ENCODE data around the gene QSER1.
"Not testable (repeated sequence)": the region's sequence is repeated elsewhere in the genome, so short reads cannot be mapped to it uniquely, and the experiment has no call there.

QSER1 gene

DNA sequence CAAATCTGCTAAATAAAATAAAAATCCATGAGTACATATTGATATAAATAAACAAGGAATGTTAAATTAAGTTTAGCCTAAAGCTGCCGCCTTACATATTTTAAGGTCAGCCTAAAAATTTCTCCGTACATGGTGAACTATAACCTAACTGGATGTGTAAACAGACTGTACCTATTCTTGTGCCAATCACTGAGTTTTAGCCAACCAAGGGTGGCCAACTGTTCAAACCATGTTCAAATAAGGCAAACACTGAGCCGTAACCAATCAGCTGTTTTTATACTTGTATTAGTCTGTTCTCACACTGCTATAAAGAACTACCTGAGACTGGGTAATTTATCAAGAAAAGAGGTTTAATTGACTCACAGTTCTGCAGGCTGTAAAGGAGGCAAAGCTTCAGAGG is 8.6 kb upstream of the QSER1 start:
- Mint-ChIP-seq H3K4me3 (no peak overlapping the region), H3K9me3 (no peaks in the 10 kb centered on the region), H3K27me3 (no peaks in the 10 kb centered on the region), H3K4me1 (no peaks in the 10 kb centered on the region), H3K27ac (no peak overlapping the region), H3K36me3 (ENCODE audit: low read depth) (no peaks in the 10 kb centered on the region)
- DNase-seq = no peak
- no peak for ATAC-seq

DNA sequence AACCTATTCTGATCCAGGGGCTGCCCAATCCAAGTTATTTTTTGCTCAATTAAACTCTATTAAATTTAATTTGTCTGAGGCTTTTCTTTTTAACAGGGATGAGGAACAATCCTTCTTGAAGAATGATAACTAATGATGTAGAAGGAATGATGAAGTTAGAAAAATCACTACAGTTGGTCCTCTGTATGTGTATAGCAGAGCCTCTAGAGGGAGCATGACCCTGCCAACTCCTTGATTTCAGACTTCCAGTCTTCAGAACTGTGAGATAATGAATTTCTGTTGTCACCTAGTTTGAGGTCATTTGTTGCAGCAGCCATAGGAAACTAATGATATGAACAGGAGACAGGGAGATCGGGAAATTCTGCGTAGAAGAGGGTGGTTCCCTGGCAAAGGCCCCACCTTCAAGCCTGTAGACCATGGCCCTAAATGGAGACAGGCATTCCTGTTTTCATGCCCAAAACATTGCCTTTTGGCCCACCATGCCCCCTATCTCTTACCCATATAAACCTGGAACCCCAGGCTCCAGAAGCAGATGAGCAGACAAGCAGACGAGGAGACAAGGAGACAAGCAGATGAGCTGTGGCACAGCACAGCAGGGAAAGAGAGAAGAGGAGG is 7.7 kb upstream of the QSER1 start:
- no peak for ATAC-seq

DNA sequence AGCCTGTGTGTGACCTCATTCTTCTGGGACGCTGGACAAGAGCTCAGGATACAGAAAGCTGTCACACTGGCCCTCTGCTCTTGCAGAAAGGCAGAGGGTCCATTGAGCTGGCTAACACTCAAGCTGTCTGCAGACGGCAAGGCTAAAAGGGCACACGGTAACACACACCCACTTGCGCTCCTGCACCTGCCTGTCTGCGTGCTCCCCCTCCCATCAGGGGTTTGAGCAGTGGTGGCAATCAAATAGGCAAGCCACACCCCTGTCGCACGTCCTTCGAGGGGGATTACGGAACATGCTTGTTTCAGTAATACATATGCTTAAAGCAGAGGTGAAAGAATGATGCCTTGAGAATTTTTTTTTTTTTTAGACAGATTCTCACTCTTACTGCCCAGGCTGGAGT is 7.1 kb upstream of the QSER1 start:
- Mint-ChIP-seq H3K4me3 (no peak overlapping the region), H3K4me1 (no peaks in the 10 kb centered on the region), H3K27ac (no peak overlapping the region), H3K36me3 (ENCODE audit: low read depth) (no peaks in the 10 kb centered on the region), H3K27me3 (no peaks in the 10 kb centered on the region), H3K9me3 (no peaks in the 10 kb centered on the region)
- DNase-seq (no peak), ATAC-seq (no peak)

More for the DNA sequence above, 7.7 kb upstream of the QSER1 start:
- Mint-ChIP-seq H3K4me3 (no peak overlapping the region), H3K4me1 (no peaks in the 10 kb centered on the region), H3K9me3 (no peaks in the 10 kb centered on the region), H3K27ac (no peak overlapping the region), H3K36me3 (ENCODE audit: low read depth) (no peaks in the 10 kb centered on the region), H3K27me3 (no peaks in the 10 kb centered on the region)
- DNase-seq = no peak

DNA sequence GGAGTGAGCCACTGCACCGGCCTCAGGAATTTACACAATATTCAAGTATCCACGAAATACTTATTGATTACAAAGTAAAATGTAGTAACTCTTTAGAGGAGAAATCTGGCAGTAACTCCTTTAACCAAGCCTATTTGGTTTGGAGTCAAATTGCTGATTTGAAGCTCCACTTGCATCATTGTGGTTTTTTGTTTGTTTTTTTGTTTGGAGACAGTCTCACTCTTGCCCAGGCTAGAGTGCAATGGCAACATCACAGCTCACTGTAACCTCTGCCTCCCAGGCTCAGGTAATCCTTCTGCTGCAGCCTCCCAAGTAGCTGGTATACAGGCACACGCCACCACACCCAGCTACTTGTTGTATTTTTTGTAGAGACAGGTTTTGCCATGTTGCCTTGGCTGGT is 6.4 kb upstream of the QSER1 start:
- Mint-ChIP-seq H3K36me3 (ENCODE audit: low read depth) (no peaks in the 10 kb centered on the region), H3K27me3 (no peaks in the 10 kb centered on the region), H3K4me3 (no peak overlapping the region), H3K9me3 (no peaks in the 10 kb centered on the region), H3K4me1 (no peaks in the 10 kb centered on the region), H3K27ac (no peak overlapping the region)
- DNase-seq (no peak), ATAC-seq (no peak)

DNA sequence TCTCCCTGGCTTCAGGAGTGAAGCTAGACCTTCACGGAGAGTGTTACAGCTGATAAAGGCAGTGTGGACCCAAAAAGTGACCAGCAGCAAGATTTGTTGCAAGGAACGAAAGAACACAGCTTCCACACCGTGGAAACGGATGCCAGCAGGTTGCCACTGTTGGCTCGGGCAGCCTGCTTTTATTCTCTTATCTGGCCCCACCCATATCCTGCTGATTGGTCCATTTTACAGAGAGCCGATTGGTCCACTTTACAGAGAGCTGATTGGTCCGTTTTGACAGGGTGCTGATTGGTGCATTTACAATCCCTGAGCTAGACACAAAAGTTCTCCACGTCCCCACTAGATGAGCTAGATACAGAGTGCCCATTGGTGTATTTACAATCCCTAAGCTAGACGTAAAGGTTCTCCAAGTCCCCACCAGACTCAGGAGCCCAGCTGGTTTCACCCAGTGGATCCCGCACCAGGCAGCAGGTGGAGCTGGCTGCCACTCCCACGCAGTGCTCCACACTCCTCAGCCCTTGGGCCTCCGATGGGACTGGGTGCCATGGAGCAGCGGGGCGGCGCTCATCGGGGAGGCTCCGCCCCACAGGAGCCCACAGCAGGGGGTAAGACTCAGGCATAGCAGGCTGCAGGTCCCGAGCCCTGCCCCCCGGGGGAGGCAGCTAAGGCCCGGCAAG is 4.8 kb upstream of the QSER1 start:
- not testable (repeated sequence) for H3K4me1 Mint-ChIP-seq; H3K9me3 Mint-ChIP-seq; ATAC-seq; DNase-seq; H3K36me3 Mint-ChIP-seq (ENCODE audit: low read depth); H3K4me3 Mint-ChIP-seq; H3K27ac Mint-ChIP-seq; H3K27me3 Mint-ChIP-seq

DNA sequence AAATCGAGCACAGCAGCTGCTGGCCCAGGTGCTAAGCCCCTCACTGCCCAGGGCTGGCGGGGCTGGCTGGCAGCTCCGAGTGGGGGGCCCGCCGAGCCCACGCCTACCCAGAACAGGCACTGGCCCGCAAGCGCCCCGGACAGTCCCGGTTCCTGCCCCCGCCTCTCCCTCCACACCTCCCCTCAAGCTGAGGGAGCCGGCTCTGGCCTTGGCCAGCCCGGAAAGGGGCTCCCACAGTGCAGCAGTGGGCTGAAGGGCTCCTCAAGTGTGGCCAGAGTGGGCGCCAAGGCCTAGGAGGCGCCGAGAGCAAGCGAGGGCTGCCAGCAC is 4.3 kb upstream of the QSER1 start:
- DNase-seq; H3K27ac Mint-ChIP-seq; H3K36me3 Mint-ChIP-seq (ENCODE audit: low read depth); ATAC-seq; H3K27me3 Mint-ChIP-seq; H3K4me1 Mint-ChIP-seq; H3K9me3 Mint-ChIP-seq; H3K4me3 Mint-ChIP-seq: not testable (repeated sequence)

DNA sequence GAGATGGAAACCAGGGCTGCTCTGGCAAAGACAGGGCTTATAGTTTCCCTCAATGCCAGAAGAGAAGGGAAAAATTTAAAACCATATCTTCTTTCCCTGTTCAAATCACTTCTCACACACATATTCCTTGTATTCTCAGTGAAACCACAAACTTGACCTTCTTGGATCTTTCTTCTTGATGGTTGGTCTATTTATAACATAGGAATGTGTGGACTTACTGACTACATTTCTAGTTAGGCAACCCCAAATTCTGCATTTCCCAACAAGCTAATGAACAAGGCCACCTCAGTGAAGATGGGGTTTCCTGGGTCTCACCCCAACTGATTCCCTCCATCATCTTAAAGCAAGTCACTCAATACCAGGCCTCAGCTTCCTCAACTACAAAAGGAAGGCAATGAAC is 3.8 kb upstream of the QSER1 start:
- DNase-seq (no peak), ATAC-seq (no peak)
- Mint-ChIP-seq H3K9me3 (no peaks in the 10 kb centered on the region), H3K27me3 (no peaks in the 10 kb centered on the region), H3K4me1 (peaks cover 10% of the 10 kb centered on the region), H3K27ac (no peak overlapping the region), H3K36me3 (ENCODE audit: low read depth) (no peaks in the 10 kb centered on the region), H3K4me3 (no peak overlapping the region)

DNA sequence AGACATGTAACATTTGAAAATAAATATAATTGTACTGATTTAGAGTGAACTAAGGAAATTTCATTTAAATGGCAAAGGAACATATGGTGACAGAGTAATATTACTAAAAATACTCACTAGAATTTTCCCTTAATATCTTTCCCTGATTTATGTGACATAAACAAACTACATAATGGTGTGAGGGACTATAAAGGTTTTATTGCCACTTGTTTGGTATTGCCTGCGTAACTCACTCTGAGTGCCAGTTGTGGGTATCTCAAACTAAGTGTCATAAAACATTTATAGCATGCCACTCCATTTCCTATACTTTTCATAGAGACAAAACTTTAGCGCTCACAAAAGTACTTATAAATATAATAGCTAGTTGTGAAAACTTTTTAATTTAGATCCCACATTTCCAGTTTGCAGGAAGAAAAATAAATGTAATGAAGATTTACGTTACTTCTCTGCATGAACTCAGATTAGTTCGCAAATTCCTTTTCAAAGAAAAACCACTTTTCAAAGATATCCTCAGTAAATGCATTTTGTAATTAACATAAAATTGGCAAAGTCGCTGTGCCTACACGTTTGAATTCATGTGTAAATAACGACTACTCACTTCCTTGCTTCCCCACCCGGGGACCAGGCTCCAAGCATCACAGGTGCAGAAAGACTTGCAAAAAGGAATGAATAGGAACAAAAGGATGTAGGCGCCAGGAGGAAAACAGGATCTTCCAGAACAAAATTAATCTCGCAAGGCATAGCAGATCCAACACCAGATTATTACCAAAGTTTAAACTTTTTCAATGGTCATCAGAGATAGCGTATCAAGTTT is 1.6 kb upstream of the QSER1 start:
- DNase-seq (no peak), ATAC-seq (no peak)
- Mint-ChIP-seq H3K36me3 (ENCODE audit: low read depth) (peaks cover 5% of the 10 kb centered on the region), H3K27me3 (no peaks in the 10 kb centered on the region), H3K4me1 (peaks cover 30% of the 10 kb centered on the region), H3K27ac (no peak overlapping the region), H3K9me3 (no peaks in the 10 kb centered on the region), H3K4me3 (peak overlapping the region; percentile 81)

DNA sequence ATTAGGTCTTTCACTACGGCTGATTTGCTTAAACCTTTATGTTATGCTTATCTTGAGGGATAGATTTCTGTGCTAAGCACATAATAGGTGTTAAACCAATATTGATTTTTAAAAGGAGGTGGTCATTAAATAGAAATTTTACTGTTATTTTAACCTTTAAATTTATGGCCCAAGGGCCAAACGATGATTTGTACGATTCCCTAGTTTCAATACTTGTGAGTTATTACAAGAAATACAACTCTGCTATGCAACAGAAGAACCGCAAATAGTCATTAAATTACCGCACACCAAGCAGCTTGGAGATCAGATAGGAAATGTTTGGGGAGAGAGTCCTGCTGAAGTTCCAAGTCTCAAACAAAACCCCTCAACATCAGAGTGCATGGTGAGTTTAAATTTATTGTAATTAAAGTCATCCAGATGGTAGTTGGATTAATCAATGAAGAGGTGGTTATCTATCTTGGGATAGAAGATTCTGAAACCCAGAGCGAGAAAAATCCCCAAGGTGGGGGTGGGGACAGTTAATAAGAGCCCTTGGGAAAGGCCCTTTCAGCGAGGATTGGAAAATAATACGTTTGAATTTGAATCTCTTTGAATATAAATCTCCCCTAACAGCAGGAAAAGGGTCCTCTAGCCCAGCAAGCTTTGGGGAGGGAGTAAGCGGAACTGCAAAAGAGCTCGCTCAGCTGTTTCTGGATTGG is 805 bp upstream of the QSER1 start:
- H3K4me3 Mint-ChIP-seq = peak overlapping the region; percentile 81
- H3K4me1 Mint-ChIP-seq = peaks cover 34% of the 10 kb centered on the region
- ATAC-seq = peak; percentile 27
- H3K36me3 Mint-ChIP-seq (ENCODE audit: low read depth) = peaks cover 5% of the 10 kb centered on the region
- DNase-seq = peak; percentile 47
- H3K9me3 Mint-ChIP-seq = no peaks in the 10 kb centered on the region
- no peaks in the 10 kb centered on the region for H3K27me3 Mint-ChIP-seq
- peak overlapping the region; percentile 92 for H3K27ac Mint-ChIP-seq

DNA sequence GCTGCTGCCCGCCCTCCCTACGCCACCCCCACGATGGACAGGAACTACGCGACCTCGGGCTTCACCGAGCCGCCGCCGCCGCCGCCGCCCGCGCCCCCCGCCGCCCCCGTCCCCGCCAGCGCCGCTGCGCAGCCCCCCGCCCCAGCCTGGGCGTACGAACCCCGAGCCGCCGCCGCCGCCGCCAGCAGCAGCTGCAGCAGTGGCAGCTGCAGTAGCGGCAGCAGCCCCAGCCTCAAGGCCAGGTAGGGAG is 407 bp downstream of the QSER1 start:
- DNase-seq (no peak), ATAC-seq (peak; percentile 15)
- no peaks in the 10 kb centered on the region for H3K9me3 Mint-ChIP-seq
- peak overlapping the region; percentile 94 for H3K4me3 Mint-ChIP-seq
- H3K27ac Mint-ChIP-seq = no peak overlapping the region
- H3K4me1 Mint-ChIP-seq = peaks cover 43% of the 10 kb centered on the region
- H3K27me3 Mint-ChIP-seq = no peaks in the 10 kb centered on the region
- H3K36me3 Mint-ChIP-seq (ENCODE audit: low read depth) = peaks cover 5% of the 10 kb centered on the region

DNA sequence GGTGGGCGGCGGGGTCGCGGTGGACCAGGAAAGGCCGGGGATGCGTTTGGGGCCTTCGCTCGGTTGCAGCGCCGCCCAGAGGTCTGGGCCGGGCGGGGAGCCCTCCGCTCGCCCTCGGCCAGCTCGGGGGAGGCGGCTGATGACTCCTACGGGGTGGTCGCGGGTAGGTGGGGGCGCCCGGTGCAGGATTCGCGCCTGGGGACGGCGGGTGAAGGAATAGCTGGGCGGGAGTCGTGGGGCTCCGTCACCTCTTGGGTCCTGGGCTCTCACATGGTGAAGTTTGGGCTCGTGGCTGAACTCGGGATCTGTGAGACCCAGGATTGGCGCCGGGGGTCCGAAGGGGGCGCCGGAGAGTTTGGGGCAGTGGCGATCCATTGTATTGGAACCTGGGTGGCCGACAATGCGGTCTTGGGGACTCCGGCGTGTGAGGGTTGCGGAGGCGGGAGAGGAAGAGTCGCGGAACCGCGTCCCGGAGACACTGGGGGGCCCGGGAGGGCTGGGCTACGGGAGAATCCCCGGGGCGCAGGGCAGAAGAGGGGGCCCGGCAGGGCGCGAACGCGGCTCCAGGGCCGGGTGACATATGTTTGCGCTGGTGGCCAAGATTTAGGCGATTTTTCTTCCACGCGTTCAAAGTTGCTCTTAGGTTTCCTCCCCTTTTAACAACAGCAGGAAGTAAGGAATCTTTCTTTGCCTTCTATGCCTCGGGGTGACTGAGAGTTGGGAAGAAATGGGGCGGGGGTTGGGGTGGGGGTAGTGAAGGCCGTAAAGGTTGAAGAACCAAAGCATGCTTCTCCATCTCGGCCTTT is 935 bp downstream of the QSER1 start:
- Mint-ChIP-seq H3K27me3 (no peaks in the 10 kb centered on the region), H3K36me3 (ENCODE audit: low read depth) (peaks cover 5% of the 10 kb centered on the region), H3K4me3 (peak overlapping the region; percentile 94), H3K27ac (peak overlapping the region; percentile 94), H3K4me1 (peaks cover 44% of the 10 kb centered on the region), H3K9me3 (no peaks in the 10 kb centered on the region)
- ATAC-seq = peak; percentile 42
- peak; percentile 65 for DNase-seq

DNA sequence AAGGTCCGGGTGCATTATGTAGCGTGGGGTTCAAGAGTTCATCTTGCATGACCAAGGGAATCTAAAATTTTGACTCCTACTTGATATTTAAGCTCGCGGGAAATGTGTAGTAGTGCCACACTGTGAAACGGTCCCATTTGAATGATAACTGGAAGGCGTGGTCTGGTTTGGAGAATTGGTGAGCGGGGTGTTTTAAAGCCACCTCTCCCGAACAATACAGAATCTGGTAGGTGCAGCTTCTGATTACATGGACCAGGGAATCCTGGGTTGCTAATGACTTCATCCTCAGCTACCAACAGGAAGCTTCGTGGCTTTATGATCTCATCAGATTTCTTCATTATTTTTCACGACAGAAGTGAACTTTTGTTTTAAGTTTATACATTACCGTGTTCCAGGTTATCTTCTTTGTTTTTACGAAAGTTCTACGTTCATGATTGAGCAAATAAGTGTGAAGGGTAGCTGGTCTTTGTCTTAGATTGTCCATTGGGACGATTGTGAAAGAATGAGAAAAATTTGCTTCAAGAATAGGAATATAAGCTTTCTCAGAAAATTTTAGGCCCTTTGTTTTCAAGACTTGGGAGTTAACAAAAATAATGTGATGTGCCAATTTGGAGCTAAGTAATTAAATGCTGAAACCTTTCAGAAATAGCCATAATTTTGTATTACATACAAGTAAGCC is 1.7 kb downstream of the QSER1 start:
- Mint-ChIP-seq H3K4me1 (peaks cover 48% of the 10 kb centered on the region), H3K27me3 (no peaks in the 10 kb centered on the region), H3K4me3 (peak overlapping the region; percentile 94), H3K36me3 (ENCODE audit: low read depth) (peaks cover 5% of the 10 kb centered on the region), H3K9me3 (no peaks in the 10 kb centered on the region), H3K27ac (peak overlapping the region; percentile 94)
- peak; percentile 66 for ATAC-seq
- peak; percentile 30 for DNase-seq

DNA sequence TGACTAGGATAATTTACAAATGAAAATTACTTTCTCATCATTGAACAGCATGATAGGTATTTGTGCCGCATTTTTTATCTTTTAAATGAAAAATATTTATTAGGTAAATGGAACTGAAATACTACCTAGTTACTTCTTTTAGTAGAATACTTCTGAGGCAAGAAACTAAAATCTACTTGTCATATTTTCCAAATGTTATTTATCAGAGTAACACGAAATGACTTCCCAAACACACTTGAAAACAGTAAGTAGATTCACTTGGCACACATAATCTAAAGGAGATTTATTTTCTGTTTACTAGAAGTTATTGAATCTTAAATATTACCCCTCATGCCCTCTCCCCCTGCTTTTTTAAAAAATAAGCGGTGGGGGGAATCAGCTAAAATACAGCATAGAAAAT is 2.3 kb downstream of the QSER1 start:
- DNase-seq = no peak
- Mint-ChIP-seq H3K9me3 (no peaks in the 10 kb centered on the region), H3K4me3 (peak overlapping the region; percentile 94), H3K36me3 (ENCODE audit: low read depth) (peaks cover 6% of the 10 kb centered on the region), H3K27me3 (no peaks in the 10 kb centered on the region), H3K27ac (peak overlapping the region; percentile 44), H3K4me1 (peaks cover 54% of the 10 kb centered on the region)
- no peak for ATAC-seq

DNA sequence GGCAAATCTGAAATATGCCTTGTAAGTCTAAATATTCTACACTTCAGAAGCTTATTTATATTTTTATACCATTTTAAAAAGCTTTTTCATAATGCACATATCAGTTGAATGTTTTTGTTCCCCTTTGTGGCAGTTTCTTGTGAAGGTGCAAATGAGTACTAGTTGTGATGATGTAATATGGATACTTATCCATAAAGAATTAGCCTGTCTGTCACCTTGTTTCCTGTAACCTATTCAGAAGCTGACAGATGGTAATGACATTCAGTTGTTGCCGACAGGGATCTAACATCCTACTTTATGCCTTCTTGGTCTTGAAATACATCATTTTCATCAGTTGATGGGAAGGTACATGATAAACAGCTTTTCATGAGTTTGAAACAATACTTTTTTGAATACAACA is 2.9 kb downstream of the QSER1 start:
- Mint-ChIP-seq H3K4me1 (peaks cover 55% of the 10 kb centered on the region), H3K27me3 (no peaks in the 10 kb centered on the region), H3K36me3 (ENCODE audit: low read depth) (peaks cover 7% of the 10 kb centered on the region), H3K4me3 (peak overlapping the region; percentile 94), H3K27ac (peak overlapping the region; percentile 44), H3K9me3 (no peaks in the 10 kb centered on the region)
- no peak for ATAC-seq
- no peak for DNase-seq
